ENCODE measurements around the gene SLC25A40.
"Not testable (repeated sequence)": the region's sequence is repeated elsewhere in the genome, so short reads cannot be mapped to it uniquely, and the experiment has no call there.

DNA sequence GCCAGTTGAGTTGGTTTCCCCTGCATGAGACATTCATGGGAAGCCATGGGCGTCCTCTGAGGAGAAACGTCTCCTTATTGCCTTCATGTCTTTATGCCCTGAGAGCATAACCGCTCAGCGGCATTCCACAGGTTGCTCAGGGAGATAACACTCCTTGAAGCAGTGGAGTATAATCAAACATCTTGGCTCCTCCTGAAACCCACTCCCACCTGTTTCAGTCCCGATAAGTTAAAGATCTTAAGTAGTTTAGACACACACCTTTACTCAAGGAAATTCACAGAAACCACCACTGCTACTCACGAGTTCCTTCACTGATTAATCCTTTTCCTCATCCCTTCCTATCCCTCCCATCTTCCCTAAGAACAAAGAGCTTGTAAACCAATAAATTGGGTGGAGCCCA, 9.6 kb downstream of the SLC25A40 start:
- TF ChIP-seq, protein P1, sequence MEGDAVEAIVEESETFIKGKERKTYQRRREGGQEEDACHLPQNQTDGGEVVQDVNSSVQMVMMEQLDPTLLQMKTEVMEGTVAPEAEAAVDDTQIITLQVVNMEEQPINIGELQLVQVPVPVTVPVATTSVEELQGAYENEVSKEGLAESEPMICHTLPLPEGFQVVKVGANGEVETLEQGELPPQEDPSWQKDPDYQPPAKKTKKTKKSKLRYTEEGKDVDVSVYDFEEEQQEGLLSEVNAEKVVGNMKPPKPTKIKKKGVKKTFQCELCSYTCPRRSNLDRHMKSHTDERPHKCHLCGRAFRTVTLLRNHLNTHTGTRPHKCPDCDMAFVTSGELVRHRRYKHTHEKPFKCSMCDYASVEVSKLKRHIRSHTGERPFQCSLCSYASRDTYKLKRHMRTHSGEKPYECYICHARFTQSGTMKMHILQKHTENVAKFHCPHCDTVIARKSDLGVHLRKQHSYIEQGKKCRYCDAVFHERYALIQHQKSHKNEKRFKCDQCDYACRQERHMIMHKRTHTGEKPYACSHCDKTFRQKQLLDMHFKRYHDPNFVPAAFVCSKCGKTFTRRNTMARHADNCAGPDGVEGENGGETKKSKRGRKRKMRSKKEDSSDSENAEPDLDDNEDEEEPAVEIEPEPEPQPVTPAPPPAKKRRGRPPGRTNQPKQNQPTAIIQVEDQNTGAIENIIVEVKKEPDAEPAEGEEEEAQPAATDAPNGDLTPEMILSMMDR (IDR thresholded peaks at IDR 0.05; ENCODE audit: low read length), result not testable (repeated sequence)
- TF ChIP-seq EZH2 (IDR thresholded peaks at IDR 0.05; ENCODE audit: borderline replicate concordance, low read length), result not testable (repeated sequence)
